HG02588 (cell line): ENCODE results near the gene CYP51A1.
A peak's percentile ranks its signal among the peaks of the same experiment; 100 is the strongest.
"Not testable (repeated sequence)": the region's sequence is repeated elsewhere in the genome, so short reads cannot be mapped to it uniquely, and the experiment has no call there.

Experiments
- ATAC-seq: cut with Tn5 transposase; IDR thresholded peaks from one replicate; pipeline ENCODE4 v1.9.1; 2021; ENCODE audit warnings: mild to moderate bottlenecking, moderate library complexity; ENCODE audit not compliant: unreplicated experiment

CYP51A1 gene

DNA sequence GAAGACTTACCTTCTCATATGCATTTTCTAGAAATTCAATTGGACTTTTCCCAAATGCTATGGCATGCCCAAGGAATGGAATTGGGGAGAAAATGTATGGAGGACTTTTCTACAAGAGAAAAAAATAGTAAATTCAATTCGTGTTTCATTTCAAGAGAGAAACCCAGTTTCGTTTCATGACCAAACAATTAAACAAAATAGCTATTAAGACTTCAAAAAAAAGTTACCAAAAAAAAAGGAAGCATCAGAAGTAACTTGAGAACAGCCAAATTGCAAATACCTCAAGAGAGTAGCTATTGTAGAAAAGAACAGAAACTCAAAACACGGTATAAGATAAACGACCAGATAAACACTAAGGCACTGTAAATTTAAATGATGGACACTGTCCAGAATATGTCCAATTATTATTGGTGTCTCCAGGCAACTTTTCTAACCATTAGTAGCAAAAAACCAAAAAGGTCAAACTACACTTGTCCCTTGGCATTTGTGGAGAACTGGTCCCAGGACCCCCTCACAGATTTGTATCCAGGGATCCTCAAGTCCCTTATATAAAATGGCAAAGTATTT, 2.4 kb downstream of the CYP51A1 start:
- no peak for ATAC-seq

DNA sequence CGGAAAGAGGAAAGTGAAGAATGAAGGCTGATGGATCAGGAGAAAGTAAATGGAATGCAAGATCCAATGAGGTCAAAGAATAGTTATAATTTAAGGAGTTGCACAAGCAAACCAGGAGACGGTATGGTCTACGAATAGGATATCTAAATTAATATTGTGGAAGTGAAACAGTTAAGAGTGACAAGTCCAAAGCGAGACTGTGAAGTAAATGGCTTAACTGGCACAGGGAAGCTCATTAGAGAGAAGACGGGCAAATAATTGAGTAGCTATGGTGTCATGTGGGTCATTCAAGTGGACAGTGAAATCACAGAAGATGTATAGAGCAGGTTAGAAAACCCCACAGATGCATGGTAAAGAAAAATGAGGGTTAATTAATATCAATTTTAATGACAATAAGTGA, 3.2 kb downstream of the CYP51A1 start:
- ATAC-seq = no peak

- ATAC-seq = no peak
These were observed 12.6 kb downstream of the CYP51A1 start for GRCh38 chr7:92121681-92122080.

DNA sequence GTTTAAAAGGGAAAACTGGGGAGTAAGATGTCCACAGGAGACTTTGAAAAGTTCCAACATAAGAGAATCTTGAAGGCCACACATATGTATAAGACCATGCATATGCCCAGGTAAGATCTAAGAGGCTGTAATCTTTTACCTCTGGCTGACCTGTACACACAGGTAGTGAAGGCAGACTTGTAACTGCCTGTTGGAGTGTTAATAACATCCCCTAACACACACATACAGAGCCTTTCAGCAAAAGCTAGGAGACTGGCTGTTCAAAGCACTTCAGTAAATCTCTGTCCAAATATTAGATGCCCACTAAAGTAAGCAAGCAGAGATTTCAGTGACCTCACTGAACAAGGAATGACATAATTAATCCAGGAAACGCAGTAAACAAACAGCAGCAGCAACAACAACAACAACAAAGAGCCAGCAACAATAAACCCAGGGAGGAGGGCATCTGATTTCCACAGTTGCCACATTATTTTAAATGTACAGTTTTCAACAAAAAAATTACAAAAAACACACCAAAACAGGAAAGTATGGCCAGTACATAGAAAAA, 15.0 kb downstream of the CYP51A1 start:
- ATAC-seq = no peak

GRCh38 chr7:92116949-92117348, 17.3 kb downstream of the CYP51A1 start:
- ATAC-seq = no peak

GRCh38 chr7:92115821-92116220, 18.5 kb downstream of the CYP51A1 start:
- ATAC-seq = no peak

DNA sequence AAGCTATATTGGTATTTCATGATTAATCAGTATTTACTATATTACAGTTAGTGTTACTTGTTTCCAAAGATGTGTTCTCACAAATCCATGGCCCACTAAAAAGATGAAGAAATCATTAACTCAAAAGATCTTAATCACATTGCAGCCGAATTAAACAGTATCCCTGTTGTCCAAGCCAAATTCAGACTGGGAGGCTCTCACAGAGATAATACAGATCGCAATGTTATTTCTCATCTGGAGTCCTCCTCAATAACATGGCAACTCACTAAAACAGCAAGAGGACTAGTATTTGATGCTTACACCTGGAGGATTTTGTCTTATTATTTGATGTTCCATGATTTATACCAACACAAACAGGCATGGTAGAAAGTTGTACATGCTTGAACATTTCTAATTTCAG, 23.4 kb downstream of the CYP51A1 start:
- no peak for ATAC-seq

- no peak for ATAC-seq
These were observed 25.5 kb downstream of the CYP51A1 start for GRCh38 chr7:92108821-92109220.

- not testable (repeated sequence) for ATAC-seq
These were observed 31.4 kb downstream of the CYP51A1 start for GRCh38 chr7:92102862-92103261.

DNA sequence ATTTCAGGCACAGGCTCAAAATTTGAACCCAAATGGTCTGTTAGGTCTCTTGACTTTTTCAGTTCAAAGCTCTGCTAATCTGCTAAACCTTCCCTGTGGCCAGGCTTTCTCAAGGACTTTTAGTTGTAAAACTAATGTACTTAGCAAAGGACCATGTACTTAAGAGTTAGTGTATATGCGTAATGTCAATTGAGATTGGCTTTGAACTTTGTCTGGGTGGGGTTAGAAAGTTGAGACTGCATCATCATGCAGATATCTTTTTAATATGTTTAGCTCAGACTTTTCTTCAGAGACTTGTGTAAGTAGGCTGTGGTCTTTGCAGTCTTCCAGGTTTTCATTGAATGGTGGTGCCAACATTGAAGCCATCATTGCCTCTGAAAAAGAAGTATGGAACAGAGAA, 33.7 kb downstream of the CYP51A1 start:
- no peak for ATAC-seq

DNA sequence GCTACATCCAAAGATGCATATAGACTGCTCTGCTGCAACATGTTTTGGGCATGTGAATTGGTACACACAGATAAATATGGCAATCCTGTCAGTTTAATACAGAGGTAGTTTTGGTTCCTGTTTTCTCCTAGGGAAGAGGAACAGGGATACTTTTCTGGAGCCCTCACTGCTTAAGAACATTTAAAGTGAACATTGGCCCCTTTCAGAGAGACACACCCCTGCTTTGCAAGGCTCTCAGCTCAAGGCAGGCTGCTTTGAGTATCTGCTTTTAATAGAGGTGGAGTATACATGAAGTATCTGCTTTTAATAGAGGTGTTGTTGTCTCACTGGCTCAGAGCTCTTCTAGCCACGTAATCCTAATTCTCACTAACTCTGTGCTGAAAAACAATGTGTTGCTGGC, 38.9 kb downstream of the CYP51A1 start:
- no peak for ATAC-seq

DNA sequence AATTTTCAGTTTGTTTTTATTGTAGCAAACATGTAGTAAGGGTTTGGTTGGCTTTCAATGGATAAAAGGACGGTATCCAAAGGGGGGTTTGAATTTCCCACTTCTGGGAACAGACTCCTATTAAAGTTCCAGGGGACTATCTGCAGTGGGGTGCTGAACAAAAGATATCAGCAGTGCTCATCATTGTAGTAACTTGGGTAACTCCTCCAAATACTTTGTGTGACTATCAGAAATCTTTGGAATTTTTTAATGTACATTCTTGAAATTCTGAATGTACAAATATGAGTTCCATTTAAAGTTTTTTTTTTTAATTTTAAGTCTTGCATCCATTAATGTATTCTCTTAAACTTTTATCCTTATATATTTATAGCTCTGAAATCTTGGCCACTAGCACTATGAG, 42.1 kb downstream of the CYP51A1 start:
- ATAC-seq = no peak

GRCh38 chr7:92088266-92088665, 46.0 kb downstream of the CYP51A1 start:
- no peak for ATAC-seq

DNA sequence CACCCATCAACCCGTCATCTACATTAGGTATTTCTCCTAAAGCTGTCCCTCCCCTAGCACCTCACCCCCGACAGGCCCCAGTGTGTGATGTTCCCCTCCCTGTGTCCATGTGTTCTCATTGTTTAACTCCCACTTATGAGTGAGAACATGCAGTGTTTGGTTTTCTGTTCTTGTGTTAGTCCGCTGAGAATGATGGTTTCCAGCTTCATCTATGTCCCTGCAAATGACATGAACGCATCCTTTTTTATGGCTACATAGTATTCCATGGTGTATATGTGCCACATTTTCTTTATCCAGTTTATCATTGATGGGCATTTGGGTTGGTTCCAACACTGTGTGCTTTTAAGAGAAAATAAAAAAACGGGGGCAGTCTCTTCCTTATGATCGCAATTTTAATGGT, 50.4 kb downstream of the CYP51A1 start:
- ATAC-seq = not testable (repeated sequence)

DNA sequence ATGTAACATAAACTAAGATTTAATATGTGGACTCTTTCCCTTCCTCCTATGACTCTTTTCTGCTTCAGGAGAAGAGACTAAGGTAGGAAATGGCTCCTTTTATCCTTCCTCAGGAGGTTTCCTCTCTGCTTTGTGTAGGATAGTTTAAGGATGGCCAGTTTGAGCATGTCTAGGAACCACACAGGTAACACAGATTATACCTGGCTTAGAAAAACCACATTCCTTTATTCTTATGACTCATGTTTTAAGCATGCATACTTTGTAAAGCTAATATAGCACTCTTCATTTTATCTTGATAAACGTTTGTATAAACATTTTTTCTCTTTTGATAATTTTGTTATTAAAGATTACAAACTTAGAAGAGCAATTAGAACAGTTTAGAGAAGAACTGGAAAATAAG, 57.8 kb downstream of the CYP51A1 start:
- ATAC-seq = no peak

DNA sequence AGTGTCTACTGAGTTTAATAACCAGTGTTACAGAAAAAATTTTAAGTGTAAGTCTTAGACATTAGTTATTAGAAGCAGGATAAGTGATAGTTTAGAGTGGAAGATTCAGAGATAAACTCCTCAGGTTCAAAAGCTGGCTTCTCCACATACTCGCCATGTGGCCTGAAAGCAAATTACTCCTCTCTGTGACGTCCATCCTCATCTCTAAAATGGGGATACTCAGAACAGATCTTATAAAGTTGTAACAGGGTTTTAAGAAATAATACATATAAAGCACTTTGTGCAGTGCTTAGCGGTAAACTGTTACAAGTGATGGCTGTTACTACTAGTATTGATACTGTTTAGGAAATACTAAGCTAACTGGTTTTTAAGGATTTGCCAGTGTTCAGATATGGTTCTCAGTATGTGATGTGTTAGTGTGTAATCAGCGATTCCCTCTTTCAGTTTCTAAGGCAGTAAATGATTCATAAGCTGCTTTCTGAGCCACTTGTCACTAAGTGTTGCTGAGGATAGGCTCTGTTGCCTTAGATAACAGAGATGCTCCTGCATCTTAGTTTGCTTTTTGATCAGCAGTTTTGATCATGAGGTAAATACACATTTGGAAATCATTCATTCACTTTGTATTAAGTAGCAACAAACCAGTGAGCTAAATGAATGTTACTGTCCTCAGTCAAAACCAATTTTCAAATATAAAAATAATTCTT, 58.7 kb downstream of the CYP51A1 start:
- ATAC-seq = peak; percentile 92

DNA sequence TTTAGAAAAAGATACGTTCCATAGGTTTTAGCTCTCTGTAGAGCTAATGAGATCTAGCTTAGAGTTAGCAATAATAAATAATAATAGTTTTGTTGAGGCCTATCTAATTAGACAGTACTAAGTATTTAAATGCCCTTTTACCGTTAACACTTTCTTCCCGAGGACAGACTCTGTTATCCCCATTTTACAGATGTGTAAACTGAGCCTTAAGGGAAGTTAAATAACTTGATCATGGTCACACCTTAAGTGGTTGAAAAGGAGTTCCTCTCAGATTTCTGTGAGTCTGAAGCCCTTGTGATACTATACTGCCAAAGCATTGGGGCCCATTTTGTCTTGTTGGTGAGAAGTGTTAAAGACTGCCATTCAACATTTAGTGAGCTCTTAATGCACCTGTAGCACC, 61.6 kb downstream of the CYP51A1 start:
- ATAC-seq = no peak

DNA sequence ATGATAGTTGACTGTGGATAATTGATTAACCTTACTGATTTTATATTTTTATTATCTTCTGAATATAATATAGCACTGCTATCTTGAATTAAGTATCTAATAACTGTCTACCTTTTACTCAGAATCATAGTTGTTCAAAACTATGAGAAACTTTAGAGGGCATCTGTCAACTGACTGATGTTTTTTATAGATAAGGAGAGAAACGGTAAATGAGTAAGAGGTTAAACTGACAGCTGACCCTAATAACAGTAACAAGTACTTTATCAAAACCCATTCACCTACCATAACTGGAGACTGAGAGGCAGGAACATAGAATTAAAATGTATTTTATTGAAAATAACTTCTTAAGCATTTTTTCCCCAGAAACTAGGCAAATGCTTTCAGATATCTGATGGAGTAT, 62.2 kb downstream of the CYP51A1 start:
- ATAC-seq = no peak

- ATAC-seq = no peak
These were observed 63.2 kb downstream of the CYP51A1 start for GRCh38 chr7:92071032-92071431.

- ATAC-seq = no peak
These were observed 69.7 kb downstream of the CYP51A1 start for GRCh38 chr7:92064438-92065029.
